Natural killer cell (primary cell): Measurements from ENCODE around the gene MBD3L4. TPM values are rescaled to one million over a fixed set of nuclear protein-coding genes. Genes with fewer than 3 reads are reported as not detected.

Experiments used
- ATAC-seq, 3 donors: fragments of 150-1000 bp in 2 of 3; fragments of 200-7000 bp in 1 of 3; cut with Tn5 transposase; 1 replicate in 1 of 3; 2 replicates in 2 of 3; pipeline ENCODE4 v1.10.0; 2021; ENCODE audit warnings: mild to moderate bottlenecking in 2 of 3, moderate library complexity in 2 of 3
- DNase-seq, 2 donors: peaks; one replicate each; pipeline versions ENCODE4 v3.0.0 to v3.0.0-alpha.2; 2013 to 2021; ENCODE audit warnings: mixed read lengths in 1 of 2
- H3K27ac ChIP-seq: one replicate; pipeline ENCODE4 v1.5.1; 2013; ENCODE audit warnings: mild to moderate bottlenecking, low read length
- H3K27me3 ChIP-seq: one replicate; pipeline ENCODE4 v1.6.1; 2013; ENCODE audit warnings: low read length; ENCODE audit not compliant: control insufficient read depth, insufficient read depth
- H3K36me3 ChIP-seq: one replicate; pipeline ENCODE4 v1.6.1; 2013; ENCODE audit warnings: low read length; ENCODE audit not compliant: control insufficient read depth, insufficient read depth
- H3K4me1 ChIP-seq: one replicate; pipeline ENCODE4 v1.6.1; 2013; ENCODE audit warnings: low read length; ENCODE audit not compliant: control insufficient read depth, insufficient read depth
- H3K4me3 ChIP-seq: one replicate; pipeline ENCODE4 v1.5.1; 2013; ENCODE audit warnings: low read length
- H3K9me3 ChIP-seq: one replicate; pipeline ENCODE4 v1.6.1; 2013; ENCODE audit warnings: low read length; ENCODE audit not compliant: control insufficient read depth, insufficient read depth
- H3K27ac Mint-ChIP-seq, 2 donors: one replicate each; pipeline ENCODE4 v1.8.0; 2022; ENCODE audit warnings: mild to moderate bottlenecking in 2 of 2, mixed read lengths in 2 of 2, moderate library complexity in 1 of 2
- H3K27me3 Mint-ChIP-seq, 2 donors: one replicate each; pipeline ENCODE4 v1.8.0; 2022; ENCODE audit warnings: low read depth in 2 of 2, mixed read lengths in 2 of 2
- H3K36me3 Mint-ChIP-seq: one replicate; pipeline ENCODE4 v1.8.0; 2022; ENCODE audit warnings: mixed read lengths
- H3K4me1 Mint-ChIP-seq, 2 donors: one replicate each; pipeline ENCODE4 v1.8.0; 2022; ENCODE audit warnings: mixed read lengths in 2 of 2
- H3K4me3 Mint-ChIP-seq: one replicate; pipeline ENCODE4 v1.8.0; 2022; ENCODE audit warnings: mild to moderate bottlenecking, moderate library complexity, mixed read lengths
- H3K9me3 Mint-ChIP-seq, 2 donors: one replicate each; pipeline ENCODE4 v1.8.0; 2022; ENCODE audit warnings: mixed read lengths in 2 of 2
- WGBS: methylation state at CpG from one replicate; pipeline ENCODE4 v1.1.7; 2013; ENCODE audit warnings: missing lambda C conversion rate; ENCODE audit not compliant: insufficient coverage; 5-methylcytosine and 5-hydroxymethylcytosine counted together
- intact Hi-C: fragments of 100-400 bp; cut with micrococcal nuclease; formaldehyde crosslinking; loops from one replicate; pipeline ENCODE4 v1.14.2; 2022
- total RNA-seq, 4 donors: library from RNA; stranded (reverse); fragments of 120-200 nt in 1 of 4; gene quantifications; one replicate each; pipeline versions ENCODE4 v1.2.3 to v1.2.4, GENCODE V29; 2013 to 2022
- TF ChIP-seq, protein P1 (sequence below): fragments of 200-600 bp; IDR thresholded peaks from one replicate; pipeline ENCODE4 v1.8.0; 2022; ENCODE audit warnings: antibody characterized with exemption

The MBD3L4 gene
- total RNA-seq, 3 donors from 2014 or later (not counting 1 experiment from before 2014, with no cell fraction given), result not detected

DNA sequence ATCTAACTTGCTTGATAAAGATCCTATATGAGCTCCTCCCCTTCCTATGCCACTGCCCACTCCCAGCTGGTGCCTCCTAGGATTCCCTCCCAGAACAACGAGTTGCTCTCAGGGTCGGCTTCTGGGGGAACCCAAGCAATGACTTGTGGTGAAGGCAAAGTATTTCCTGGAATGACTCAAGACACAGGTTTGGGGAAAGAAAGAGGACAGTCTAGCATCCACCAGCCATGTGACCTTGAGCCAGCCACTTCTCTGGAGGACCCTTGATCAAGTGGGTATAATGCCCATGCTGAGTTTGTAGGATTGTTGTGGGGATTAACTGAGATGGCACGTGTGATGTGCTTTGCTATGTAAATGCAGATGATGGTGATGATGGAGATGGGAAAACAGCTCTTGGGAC, 51.7 kb downstream of the MBD3L4 start:
- intact Hi-C loops, result no loop called here
- H3K27me3 ChIP-seq, result no peaks in the 10 kb centered on the region
- H3K36me3 Mint-ChIP-seq, result peaks cover 7% of the 10 kb centered on the region
- 21% methylated on average over 3 of the region's 3 CpGs for WGBS
- no peak for DNase-seq
- H3K4me3 Mint-ChIP-seq, result no peak overlapping the region
- H3K27ac ChIP-seq, result no peak overlapping the region
- no peaks in the 10 kb centered on the region for H3K36me3 ChIP-seq
- no peaks in the 10 kb centered on the region for H3K4me1 Mint-ChIP-seq
- no peak overlapping the region for H3K4me3 ChIP-seq
- H3K9me3 Mint-ChIP-seq, result peaks cover 3 to 4% of the 10 kb centered on the region in 2 donors
- no peak overlapping the region for H3K27ac Mint-ChIP-seq
- no peaks in the 10 kb centered on the region for H3K4me1 ChIP-seq
- peaks cover 0 to 8% of the 10 kb centered on the region in 2 donors for H3K27me3 Mint-ChIP-seq
- TF ChIP-seq, protein P1, sequence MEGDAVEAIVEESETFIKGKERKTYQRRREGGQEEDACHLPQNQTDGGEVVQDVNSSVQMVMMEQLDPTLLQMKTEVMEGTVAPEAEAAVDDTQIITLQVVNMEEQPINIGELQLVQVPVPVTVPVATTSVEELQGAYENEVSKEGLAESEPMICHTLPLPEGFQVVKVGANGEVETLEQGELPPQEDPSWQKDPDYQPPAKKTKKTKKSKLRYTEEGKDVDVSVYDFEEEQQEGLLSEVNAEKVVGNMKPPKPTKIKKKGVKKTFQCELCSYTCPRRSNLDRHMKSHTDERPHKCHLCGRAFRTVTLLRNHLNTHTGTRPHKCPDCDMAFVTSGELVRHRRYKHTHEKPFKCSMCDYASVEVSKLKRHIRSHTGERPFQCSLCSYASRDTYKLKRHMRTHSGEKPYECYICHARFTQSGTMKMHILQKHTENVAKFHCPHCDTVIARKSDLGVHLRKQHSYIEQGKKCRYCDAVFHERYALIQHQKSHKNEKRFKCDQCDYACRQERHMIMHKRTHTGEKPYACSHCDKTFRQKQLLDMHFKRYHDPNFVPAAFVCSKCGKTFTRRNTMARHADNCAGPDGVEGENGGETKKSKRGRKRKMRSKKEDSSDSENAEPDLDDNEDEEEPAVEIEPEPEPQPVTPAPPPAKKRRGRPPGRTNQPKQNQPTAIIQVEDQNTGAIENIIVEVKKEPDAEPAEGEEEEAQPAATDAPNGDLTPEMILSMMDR, result no peak
- no peak for ATAC-seq
- H3K9me3 ChIP-seq, result peaks cover 12% of the 10 kb centered on the region

DNA sequence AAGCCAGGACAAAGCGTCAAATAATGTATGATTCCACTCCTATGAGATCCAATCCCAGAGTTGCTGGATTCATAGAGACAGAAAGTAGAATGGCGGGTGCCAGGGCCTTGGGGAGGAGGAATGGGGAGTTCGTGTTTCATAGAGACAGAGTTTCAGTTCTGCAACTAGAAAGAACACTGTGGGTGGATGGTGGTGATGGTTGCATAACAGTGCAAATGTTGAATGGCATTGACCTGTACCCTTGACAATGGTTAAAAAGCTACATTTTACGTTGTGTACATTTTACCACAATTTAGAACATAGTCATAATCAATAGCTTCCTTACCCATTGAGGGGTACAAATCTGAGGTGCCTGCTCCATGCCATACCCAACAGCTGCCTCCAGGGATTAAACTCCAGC, 52.1 kb downstream of the MBD3L4 start:
- DNase-seq (no peak), ATAC-seq (no peak)
- no peaks in the 10 kb centered on the region for H3K4me1 Mint-ChIP-seq
- H3K27ac ChIP-seq, result no peak overlapping the region
- WGBS, result 57% methylated on average over 4 of the region's 4 CpGs
- TF ChIP-seq, protein P1, result no peak
- no peaks in the 10 kb centered on the region for H3K36me3 ChIP-seq
- H3K9me3 Mint-ChIP-seq, result peaks cover 6% of the 10 kb centered on the region in 2 donors
- no peak overlapping the region for H3K27ac Mint-ChIP-seq
- H3K4me3 ChIP-seq, result no peak overlapping the region
- H3K27me3 ChIP-seq, result no peaks in the 10 kb centered on the region
- no peak overlapping the region for H3K4me3 Mint-ChIP-seq
- H3K9me3 ChIP-seq, result peaks cover 12% of the 10 kb centered on the region
- intact Hi-C loops, result no loop called here
- H3K4me1 ChIP-seq, result no peaks in the 10 kb centered on the region
- peaks cover 7% of the 10 kb centered on the region for H3K36me3 Mint-ChIP-seq
- H3K27me3 Mint-ChIP-seq, result peaks cover 0 to 8% of the 10 kb centered on the region in 2 donors

Other genes starting within 250 kb of the MBD3L4 start
- gene ADGRE1, start 152.6 kb downstream of the MBD3L4 start, total RNA-seq, result 10 to 100 TPM in 2 of 3 donors, 1 to 10 TPM in 1; 2.6 to 13.7 (median 13.0) TPM
- gene MBD3L2B, start 18.7 kb downstream of the MBD3L4 start, total RNA-seq, result not detected
- gene MBD3L5, start 9.6 kb downstream of the MBD3L4 start, total RNA-seq, result not detected
- not detected for gene MBD3L2, start 9.1 kb upstream of the MBD3L4 start, total RNA-seq
- gene MBD3L3, start 18.5 kb upstream of the MBD3L4 start, total RNA-seq, result not detected
- gene ZNF557, start 29.5 kb upstream of the MBD3L4 start, total RNA-seq, result 10 to 100 TPM; 10.7 to 14.5 (median 10.9) TPM